Limb (tissue), 2 donors: ENCODE data around the gene HHATL.

ENCODE experiments used
- DNase-seq, 2 donors: peaks; one replicate each; pipeline ENCODE4 v3.0.0-alpha.2; 2016; ENCODE audit errors: extremely low spot score in 2 of 2

HHATL gene

GRCh38 chr3:42713747-42714146 lies 11.1 kb upstream of the HHATL start:
- DNase-seq = no peak

- no peak for DNase-seq
Observed at GRCh38 chr3:42712688-42713372, 10.2 kb upstream of the HHATL start.

- no peak for DNase-seq
Observed at GRCh38 chr3:42712344-42712648, 9.7 kb upstream of the HHATL start.

GRCh38 chr3:42711491-42712343 lies 9.1 kb upstream of the HHATL start:
- DNase-seq = no peak

GRCh38 chr3:42710323-42711021 lies 7.9 kb upstream of the HHATL start:
- no peak for DNase-seq

- DNase-seq = no peak
Observed at GRCh38 chr3:42709621-42710020, 7.0 kb upstream of the HHATL start.

- DNase-seq = no peak
Observed at GRCh38 chr3:42708611-42709151, 6.1 kb upstream of the HHATL start.

- DNase-seq = peak in 1 of 2 donors; percentile 15
Observed at GRCh38 chr3:42707620-42708355, 5.2 kb upstream of the HHATL start.

GRCh38 chr3:42706721-42707619 lies 4.4 kb upstream of the HHATL start:
- DNase-seq = peak in 1 of 2 donors; percentile 20

- DNase-seq = no peak
Observed at GRCh38 chr3:42705962-42706585, 3.5 kb upstream of the HHATL start.

- DNase-seq = peak in 1 of 2 donors; percentile 14
Observed at GRCh38 chr3:42705058-42705767, 2.6 kb upstream of the HHATL start.

- peak in 1 of 2 donors; percentile 21 for DNase-seq
Observed at GRCh38 chr3:42704136-42704841, 1.7 kb upstream of the HHATL start.

- DNase-seq = no peak
Observed at GRCh38 chr3:42703695-42704025, 1.1 kb upstream of the HHATL start.

GRCh38 chr3:42702982-42703694 lies 540 bp upstream of the HHATL start:
- peak in 1 of 2 donors; percentile 23 for DNase-seq

- DNase-seq = peak; percentile 10 to 72
Observed at GRCh38 chr3:42701371-42702065, 1.1 kb downstream of the HHATL start.

- peak in 1 of 2 donors; percentile 24 for DNase-seq
Observed at GRCh38 chr3:42700366-42701288, 2.0 kb downstream of the HHATL start.
